GM19043 (cell line): ENCODE measurements around the gene ABI3BP.
A peak's percentile ranks its signal among the peaks of the same experiment; 100 is the strongest.

ENCODE experiments used
- ATAC-seq: cut with Tn5 transposase; IDR thresholded peaks from one replicate; pipeline ENCODE4 v1.9.1; 2021; ENCODE audit warnings: low read depth; ENCODE audit not compliant: unreplicated experiment

ABI3BP gene

GRCh38 chr3:100748967-100749366 is 244.3 kb downstream of the ABI3BP start:
- ATAC-seq: no peak

GRCh38 chr3:100748220-100748619 is 245.0 kb downstream of the ABI3BP start:
- ATAC-seq: no peak

- ATAC-seq: no peak
Observed at GRCh38 chr3:100746092-100746491, 247.1 kb downstream of the ABI3BP start.

DNA sequence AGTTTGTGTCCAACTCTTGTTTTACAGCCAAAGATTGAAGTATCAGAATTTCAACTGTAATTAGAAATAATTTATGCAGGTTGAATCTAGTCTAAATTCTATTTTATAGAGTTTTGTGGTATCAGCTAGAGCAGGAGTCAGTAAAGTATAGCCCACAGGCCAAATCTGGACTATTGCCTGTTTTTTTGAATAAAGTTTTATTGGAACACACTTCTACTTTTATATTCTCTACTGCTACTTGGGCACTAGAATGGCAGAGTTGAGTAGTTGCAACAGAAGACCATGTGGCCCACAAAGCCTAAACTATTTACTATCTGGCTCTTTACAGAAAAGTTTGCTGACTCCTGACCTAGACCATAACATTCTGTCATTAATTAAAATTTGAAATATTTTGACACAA is 247.6 kb downstream of the ABI3BP start:
- no peak for ATAC-seq

DNA sequence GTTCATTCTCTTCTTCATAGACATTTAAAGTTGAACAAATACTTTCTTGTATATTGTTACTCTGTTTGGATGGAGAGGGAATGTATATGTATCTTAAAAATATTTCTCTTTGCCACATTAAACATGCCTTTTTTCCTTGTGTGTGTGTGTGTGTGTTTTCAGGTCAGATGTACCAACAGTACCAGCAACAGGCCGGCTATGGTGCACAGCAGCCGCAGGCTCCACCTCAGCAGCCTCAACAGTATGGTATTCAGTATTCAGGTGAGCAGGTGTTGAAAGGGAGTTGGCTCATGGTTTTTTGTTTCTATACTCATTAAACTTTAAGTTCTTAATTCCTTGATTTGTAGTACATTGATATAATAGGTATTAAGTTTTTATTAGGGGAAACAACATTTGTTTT is 248.6 kb downstream of the ABI3BP start:
- ATAC-seq: no peak

DNA sequence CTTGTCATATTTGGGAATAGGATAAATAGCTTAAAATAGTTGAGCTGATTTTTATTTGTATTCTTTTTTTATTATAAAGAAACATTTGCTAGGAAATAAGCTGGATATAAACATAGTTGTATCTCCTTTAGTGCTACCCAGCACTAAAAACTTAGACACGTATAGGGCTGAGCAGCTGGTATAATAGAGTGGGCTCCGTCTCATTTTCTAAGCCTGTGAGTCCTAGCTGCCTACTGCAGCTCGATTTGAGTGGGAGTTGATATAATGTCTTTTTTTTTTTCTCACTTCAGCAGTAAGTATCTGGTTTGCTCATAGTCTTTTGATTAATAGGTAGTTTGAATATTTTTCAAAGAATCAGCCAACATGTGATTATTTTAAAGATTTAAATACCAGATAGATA is 249.7 kb downstream of the ABI3BP start:
- no peak for ATAC-seq

DNA sequence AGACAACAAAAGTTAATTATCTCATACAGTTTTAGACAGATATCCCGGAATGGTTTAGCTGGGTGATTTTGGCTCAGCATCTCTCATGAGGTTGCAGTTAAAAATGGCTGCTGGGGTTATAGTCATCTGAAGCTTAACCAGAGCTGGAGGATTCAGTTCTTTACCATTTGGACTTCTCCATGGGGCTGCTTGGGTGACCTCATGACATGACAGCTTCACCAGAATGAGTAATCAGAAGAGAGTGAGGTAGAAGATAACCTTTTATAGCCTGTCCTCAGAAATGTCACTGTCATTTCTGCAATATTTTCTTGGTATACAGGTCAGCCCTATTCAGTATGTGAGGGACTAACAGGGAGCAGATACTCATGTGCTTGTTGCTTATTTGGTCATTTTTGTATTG is 253.0 kb downstream of the ABI3BP start:
- no peak for ATAC-seq

DNA sequence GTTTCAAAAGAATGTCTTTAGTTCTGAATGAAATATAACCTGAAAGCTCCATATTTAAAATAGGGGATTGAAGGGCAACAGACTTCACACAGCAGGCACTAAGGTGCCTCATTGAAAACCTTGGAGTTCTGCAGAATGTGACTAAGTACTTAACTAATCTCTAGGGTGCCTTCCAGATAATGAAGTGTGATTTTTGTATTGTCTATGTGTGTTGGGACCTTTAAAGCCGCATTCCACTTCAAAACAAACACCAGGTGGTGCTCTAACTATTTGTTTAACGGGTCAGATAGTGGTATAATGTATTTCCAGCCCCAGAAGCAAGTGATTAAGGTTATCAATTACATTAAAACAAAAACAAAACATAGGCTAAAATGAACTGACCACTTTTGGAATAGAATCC is 255.9 kb downstream of the ABI3BP start:
- ATAC-seq: no peak

- ATAC-seq: no peak
Observed at GRCh38 chr3:100732435-100732834, 260.8 kb downstream of the ABI3BP start.

- ATAC-seq: no peak
Observed at GRCh38 chr3:100730524-100730923, 262.7 kb downstream of the ABI3BP start.

GRCh38 chr3:100726706-100727105 is 266.5 kb downstream of the ABI3BP start:
- ATAC-seq: no peak

GRCh38 chr3:100725935-100726513 is 267.2 kb downstream of the ABI3BP start:
- no peak for ATAC-seq

- no peak for ATAC-seq
Observed at GRCh38 chr3:100720426-100720825, 272.8 kb downstream of the ABI3BP start.

GRCh38 chr3:100719136-100719535 is 274.1 kb downstream of the ABI3BP start:
- no peak for ATAC-seq

GRCh38 chr3:100717637-100718487 is 275.4 kb downstream of the ABI3BP start:
- ATAC-seq: no peak

DNA sequence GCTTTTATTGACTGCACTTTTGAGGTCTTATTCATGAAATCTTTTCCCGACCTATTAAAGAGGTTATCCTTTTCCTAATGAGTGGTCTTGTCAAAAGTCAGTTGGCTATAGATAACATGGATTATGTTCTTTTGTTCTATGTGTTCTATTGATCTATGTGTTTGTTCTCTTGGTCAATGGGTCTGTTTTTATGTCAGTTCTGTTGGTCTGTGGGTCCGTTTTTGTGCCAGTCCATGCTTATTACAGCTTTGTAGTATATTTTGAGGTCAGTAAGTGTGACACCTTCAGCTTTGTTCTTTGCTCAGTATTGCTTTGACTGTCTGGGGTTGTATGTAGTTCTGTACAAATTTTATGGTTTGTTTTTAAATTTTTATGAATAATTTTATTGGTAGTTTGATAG is 276.2 kb downstream of the ABI3BP start:
- ATAC-seq: no peak

- no peak for ATAC-seq
Observed at GRCh38 chr3:100715176-100715575, 278.0 kb downstream of the ABI3BP start.

GRCh38 chr3:100710261-100710968 is 282.8 kb downstream of the ABI3BP start:
- peak; percentile 30 for ATAC-seq

- no peak for ATAC-seq
Observed at GRCh38 chr3:100709842-100710260, 283.4 kb downstream of the ABI3BP start.

- peak; percentile 92 for ATAC-seq
Observed at GRCh38 chr3:100708989-100709841, 284.0 kb downstream of the ABI3BP start, which contains the start of gene TFG. TFG (plus strand) TSS chr3:100709494; CDS start chr3:100713686, 4,192 bp downstream.

DNA sequence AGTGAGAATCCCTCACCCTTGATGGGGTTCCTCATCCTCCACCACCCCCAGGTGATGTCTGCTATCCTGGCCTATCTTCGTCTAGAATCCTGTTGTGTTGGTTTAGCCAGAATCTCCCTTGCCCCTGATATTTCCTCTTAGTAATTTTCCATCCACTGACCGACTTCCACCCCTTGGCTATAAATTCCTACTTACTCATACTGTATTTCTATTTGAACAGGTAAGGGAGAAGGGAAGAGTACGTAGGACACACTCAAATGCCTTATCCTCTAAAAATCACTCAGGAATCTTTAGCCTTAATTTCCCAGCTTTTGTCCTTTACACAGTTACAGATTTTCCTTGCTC is 284.6 kb downstream of the ABI3BP start:
- ATAC-seq: no peak
